Measurements from ENCODE around the gene CFAP91. TPM values are rescaled to one million over a fixed set of nuclear protein-coding genes. Genes with fewer than 3 reads are reported as not detected.

The CFAP91 gene
- polyA plus RNA-seq, 1 donor from 2014 or later: 14.2 TPM

DNA sequence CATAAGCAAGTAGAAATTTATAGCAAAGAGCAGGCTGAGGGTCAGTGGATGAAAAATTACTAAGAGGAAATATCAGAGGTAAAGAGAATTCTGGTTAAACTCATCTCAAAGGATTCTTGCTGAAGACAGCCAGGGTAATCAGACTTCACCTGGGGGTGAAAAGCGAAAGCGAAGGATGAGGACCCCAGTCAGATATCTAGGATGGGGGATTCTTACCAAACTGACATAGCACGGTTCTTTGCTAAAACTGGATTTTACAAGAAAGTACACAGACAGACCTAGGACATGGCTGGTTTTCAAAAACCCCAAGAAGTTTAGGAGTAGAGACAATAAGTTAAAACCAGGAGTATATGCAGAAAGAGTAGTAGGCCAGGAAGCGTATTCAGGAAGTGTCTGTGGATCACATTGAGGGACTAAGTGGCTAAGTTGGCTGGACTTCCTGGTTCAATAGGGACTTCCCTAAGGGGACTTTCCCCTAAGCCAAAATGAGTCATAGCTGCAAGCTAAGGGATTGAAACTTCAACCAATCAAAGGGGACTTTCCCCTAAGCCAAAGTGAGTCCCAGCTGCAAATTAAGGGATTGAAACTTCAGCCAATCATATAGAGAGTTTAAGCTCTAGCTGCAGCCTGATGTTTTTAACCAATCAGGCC lies 2.4 kb upstream of the CFAP91 start:
- H3K27me3 ChIP-seq (ENCODE audit: insufficient read depth, low read depth, low read length): no peaks in the 10 kb centered on the region
- no peaks in the 10 kb centered on the region for H3K9me2 ChIP-seq (ENCODE audit: insufficient read depth, low read length)
- H3K4me2 ChIP-seq (ENCODE audit: low read length): no peak overlapping the region
- no peaks in the 10 kb centered on the region for H3K36me3 ChIP-seq (ENCODE audit: insufficient read depth, low read length)
- no peaks in the 10 kb centered on the region for H4K20me1 ChIP-seq (ENCODE audit: insufficient read depth)
- no peaks in the 10 kb centered on the region for H3K79me2 ChIP-seq (replicated peaks; ENCODE audit: insufficient read depth, low read length)
- H3K4me3 ChIP-seq (ENCODE audit: low read length): no peak overlapping the region
- TF ChIP-seq SMC3 (conservative IDR thresholded peaks at IDR 0.05; ENCODE audit: poor library complexity): no peak
- TF ChIP-seq MXI1 (conservative IDR thresholded peaks at IDR 0.05; ENCODE audit: poor library complexity, severe bottlenecking): no peak
- no peak for TF ChIP-seq EZH2 (IDR thresholded peaks at IDR 0.05; ENCODE audit: borderline replicate concordance, insufficient read depth, low read length, poor library complexity, severe bottlenecking)
- no peak for TF ChIP-seq TAF1 (IDR thresholded peaks at IDR 0.05; ENCODE audit: low read depth)
- TF ChIP-seq, protein P1, sequence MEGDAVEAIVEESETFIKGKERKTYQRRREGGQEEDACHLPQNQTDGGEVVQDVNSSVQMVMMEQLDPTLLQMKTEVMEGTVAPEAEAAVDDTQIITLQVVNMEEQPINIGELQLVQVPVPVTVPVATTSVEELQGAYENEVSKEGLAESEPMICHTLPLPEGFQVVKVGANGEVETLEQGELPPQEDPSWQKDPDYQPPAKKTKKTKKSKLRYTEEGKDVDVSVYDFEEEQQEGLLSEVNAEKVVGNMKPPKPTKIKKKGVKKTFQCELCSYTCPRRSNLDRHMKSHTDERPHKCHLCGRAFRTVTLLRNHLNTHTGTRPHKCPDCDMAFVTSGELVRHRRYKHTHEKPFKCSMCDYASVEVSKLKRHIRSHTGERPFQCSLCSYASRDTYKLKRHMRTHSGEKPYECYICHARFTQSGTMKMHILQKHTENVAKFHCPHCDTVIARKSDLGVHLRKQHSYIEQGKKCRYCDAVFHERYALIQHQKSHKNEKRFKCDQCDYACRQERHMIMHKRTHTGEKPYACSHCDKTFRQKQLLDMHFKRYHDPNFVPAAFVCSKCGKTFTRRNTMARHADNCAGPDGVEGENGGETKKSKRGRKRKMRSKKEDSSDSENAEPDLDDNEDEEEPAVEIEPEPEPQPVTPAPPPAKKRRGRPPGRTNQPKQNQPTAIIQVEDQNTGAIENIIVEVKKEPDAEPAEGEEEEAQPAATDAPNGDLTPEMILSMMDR (IDR thresholded peaks at IDR 0.05; ENCODE audit: poor library complexity, severe bottlenecking): no peak
- TF ChIP-seq, protein P2, sequence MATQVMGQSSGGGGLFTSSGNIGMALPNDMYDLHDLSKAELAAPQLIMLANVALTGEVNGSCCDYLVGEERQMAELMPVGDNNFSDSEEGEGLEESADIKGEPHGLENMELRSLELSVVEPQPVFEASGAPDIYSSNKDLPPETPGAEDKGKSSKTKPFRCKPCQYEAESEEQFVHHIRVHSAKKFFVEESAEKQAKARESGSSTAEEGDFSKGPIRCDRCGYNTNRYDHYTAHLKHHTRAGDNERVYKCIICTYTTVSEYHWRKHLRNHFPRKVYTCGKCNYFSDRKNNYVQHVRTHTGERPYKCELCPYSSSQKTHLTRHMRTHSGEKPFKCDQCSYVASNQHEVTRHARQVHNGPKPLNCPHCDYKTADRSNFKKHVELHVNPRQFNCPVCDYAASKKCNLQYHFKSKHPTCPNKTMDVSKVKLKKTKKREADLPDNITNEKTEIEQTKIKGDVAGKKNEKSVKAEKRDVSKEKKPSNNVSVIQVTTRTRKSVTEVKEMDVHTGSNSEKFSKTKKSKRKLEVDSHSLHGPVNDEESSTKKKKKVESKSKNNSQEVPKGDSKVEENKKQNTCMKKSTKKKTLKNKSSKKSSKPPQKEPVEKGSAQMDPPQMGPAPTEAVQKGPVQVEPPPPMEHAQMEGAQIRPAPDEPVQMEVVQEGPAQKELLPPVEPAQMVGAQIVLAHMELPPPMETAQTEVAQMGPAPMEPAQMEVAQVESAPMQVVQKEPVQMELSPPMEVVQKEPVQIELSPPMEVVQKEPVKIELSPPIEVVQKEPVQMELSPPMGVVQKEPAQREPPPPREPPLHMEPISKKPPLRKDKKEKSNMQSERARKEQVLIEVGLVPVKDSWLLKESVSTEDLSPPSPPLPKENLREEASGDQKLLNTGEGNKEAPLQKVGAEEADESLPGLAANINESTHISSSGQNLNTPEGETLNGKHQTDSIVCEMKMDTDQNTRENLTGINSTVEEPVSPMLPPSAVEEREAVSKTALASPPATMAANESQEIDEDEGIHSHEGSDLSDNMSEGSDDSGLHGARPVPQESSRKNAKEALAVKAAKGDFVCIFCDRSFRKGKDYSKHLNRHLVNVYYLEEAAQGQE (IDR thresholded peaks at IDR 0.05; ENCODE audit: borderline replicate concordance): no peak
- no peak for TF ChIP-seq RAD21 (conservative IDR thresholded peaks at IDR 0.05)
- TF ChIP-seq EP300 (conservative IDR thresholded peaks at IDR 0.05; ENCODE audit: poor library complexity, severe bottlenecking): no peak
- no peak for TF ChIP-seq POLR2AphosphoS5 (IDR thresholded peaks at IDR 0.05)
- no peak overlapping the region for H3K27ac ChIP-seq (ENCODE audit: low read length)
- no peak overlapping the region for H3K9ac ChIP-seq (ENCODE audit: low read length)
- H3F3A ChIP-seq (ENCODE audit: insufficient read depth, low read length, poor library complexity, severe bottlenecking): no peaks in the 10 kb centered on the region
- no peak overlapping the region for H2AFZ ChIP-seq (ENCODE audit: low read depth, low read length)
- H3K9me3 ChIP-seq (ENCODE audit: low read length): no peaks in the 10 kb centered on the region

DNA sequence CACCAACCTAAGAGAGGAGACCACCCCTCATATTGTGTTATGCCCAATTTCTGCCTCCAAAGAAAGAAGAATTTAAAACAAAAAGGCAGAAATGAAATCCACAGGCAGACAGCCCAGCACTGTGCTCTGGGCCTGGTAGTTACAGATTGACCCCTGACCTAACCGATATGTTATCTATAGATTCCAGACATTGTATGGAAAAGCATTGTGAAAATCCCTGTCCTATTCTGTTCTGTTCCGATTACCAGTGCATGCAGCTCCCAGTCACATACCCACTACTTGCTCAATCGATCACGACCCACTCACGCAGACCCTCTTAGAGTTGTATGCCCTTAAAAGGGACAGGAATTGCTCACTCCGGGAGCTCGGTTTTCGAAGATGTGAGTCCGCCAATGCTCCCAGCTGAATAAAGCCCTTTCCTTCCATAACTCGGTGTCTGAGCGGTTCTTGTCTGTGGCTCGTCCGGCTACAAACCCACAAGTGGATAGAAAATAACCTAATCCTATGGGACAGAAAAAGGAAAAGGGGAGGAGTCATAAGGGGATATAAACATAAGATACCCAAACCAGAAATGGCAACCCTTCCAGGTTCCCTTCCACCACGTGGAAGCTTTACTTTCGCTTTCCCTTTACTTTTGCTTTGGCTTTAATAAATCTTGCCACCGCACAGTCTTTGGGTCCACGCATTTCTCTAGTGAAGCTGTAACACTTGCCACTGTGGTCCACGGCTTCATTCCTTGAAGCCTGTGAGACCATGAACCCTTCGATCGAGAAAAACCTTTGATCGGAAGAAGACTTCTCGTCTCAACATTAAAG lies 1.7 kb upstream of the CFAP91 start:
- Histone ChIP-seq H3K79me2 (replicated peaks; ENCODE audit: insufficient read depth, low read length) (no peaks in the 10 kb centered on the region), H3K4me3 (ENCODE audit: low read length) (no peak overlapping the region), H3K9ac (ENCODE audit: low read length) (no peak overlapping the region), H3K9me2 (ENCODE audit: insufficient read depth, low read length) (no peaks in the 10 kb centered on the region), H3F3A (ENCODE audit: insufficient read depth, low read length, poor library complexity, severe bottlenecking) (no peaks in the 10 kb centered on the region), H3K27ac (ENCODE audit: low read length) (no peak overlapping the region), H3K27me3 (ENCODE audit: insufficient read depth, low read depth, low read length) (no peaks in the 10 kb centered on the region), H3K36me3 (ENCODE audit: insufficient read depth, low read length) (no peaks in the 10 kb centered on the region), H2AFZ (ENCODE audit: low read depth, low read length) (no peak overlapping the region), H4K20me1 (ENCODE audit: insufficient read depth) (no peaks in the 10 kb centered on the region), H3K9me3 (ENCODE audit: low read length) (no peaks in the 10 kb centered on the region), H3K4me2 (ENCODE audit: low read length) (no peak overlapping the region)
- no peak for TF ChIP-seq SMC3 (conservative IDR thresholded peaks at IDR 0.05; ENCODE audit: poor library complexity)
- no peak for TF ChIP-seq TAF1 (IDR thresholded peaks at IDR 0.05; ENCODE audit: low read depth)
- TF ChIP-seq, protein P2 (IDR thresholded peaks at IDR 0.05; ENCODE audit: borderline replicate concordance): no peak
- TF ChIP-seq RAD21 (conservative IDR thresholded peaks at IDR 0.05): no peak
- no peak for TF ChIP-seq POLR2AphosphoS5 (IDR thresholded peaks at IDR 0.05)
- TF ChIP-seq MXI1 (conservative IDR thresholded peaks at IDR 0.05; ENCODE audit: poor library complexity, severe bottlenecking): no peak
- TF ChIP-seq, protein P1 (IDR thresholded peaks at IDR 0.05; ENCODE audit: poor library complexity, severe bottlenecking): no peak
- TF ChIP-seq EP300 (conservative IDR thresholded peaks at IDR 0.05; ENCODE audit: poor library complexity, severe bottlenecking): no peak
- no peak for TF ChIP-seq EZH2 (IDR thresholded peaks at IDR 0.05; ENCODE audit: borderline replicate concordance, insufficient read depth, low read length, poor library complexity, severe bottlenecking)
